ENCODE data around the gene KCNH8. TPM values are rescaled to one million over a fixed set of nuclear protein-coding genes. Genes with fewer than 3 reads are reported as not detected.

KCNH8 gene
- polyA plus RNA-seq, 3 donors: 0.03 TPM; not detected in 2

- H3K4me1 Mint-ChIP-seq: peaks cover 9% of the 10 kb centered on the region
- peaks cover 0 to 2% (median 0%) of the 10 kb centered on the region in 3 donors for H3K27me3 Mint-ChIP-seq (ENCODE audit: low read depth in 3 of 3)
- H3K27ac ChIP-seq (ENCODE audit: low read depth in 1 of 2, low read length in 2 of 2): no peak overlapping the region
- no peaks in the 10 kb centered on the region for H3K27me3 ChIP-seq (ENCODE audit: control insufficient read depth in 2 of 2, insufficient read depth in 2 of 2, low read length in 2 of 2)
- no peaks in the 10 kb centered on the region for H3K4me1 ChIP-seq (ENCODE audit: control insufficient read depth in 1 of 2, insufficient read depth in 2 of 2, low read length in 2 of 2)
- H3K36me3 Mint-ChIP-seq: no peaks in the 10 kb centered on the region
- H4K20me1 ChIP-seq (ENCODE audit: insufficient read depth, low read length): no peaks in the 10 kb centered on the region
- H2AFZ ChIP-seq (ENCODE audit: insufficient read depth, low read depth, low read length, poor library complexity, severe bottlenecking): no peak overlapping the region
- no peaks in the 10 kb centered on the region for H3K9me3 ChIP-seq (replicated peaks in 1 of 2; ENCODE audit: control insufficient read depth in 1 of 2, insufficient read depth in 1 of 2, low read length in 2 of 2)
- no peak overlapping the region for H3K4me2 ChIP-seq (replicated peaks; ENCODE audit: extremely low read depth, low read length, poor library complexity, severe bottlenecking)
- H3K36me3 ChIP-seq (replicated peaks in 1 of 2; ENCODE audit: control insufficient read depth in 1 of 2, insufficient read depth in 2 of 2, low read length in 2 of 2): no peaks in the 10 kb centered on the region
- DNase-seq: no peak
- H3K9ac ChIP-seq (ENCODE audit: insufficient read depth, low read length, poor library complexity, severe bottlenecking): no peak overlapping the region
- H3K4me3 Mint-ChIP-seq: no peak overlapping the region
- intact Hi-C loops (cut with micrococcal nuclease): no loop called here
- no peak for TF ChIP-seq CTCF (IDR thresholded peaks at IDR 0.05)
- WGBS (ENCODE audit: insufficient coverage): no CpG with 5 or more reads among the region's 1 CpG
- H3K27ac Mint-ChIP-seq: peak overlapping the region in 1 of 7 donors; percentile 50
- no peaks in the 10 kb centered on the region for H3K79me2 ChIP-seq (ENCODE audit: insufficient read depth, low read length)
- H3K4me3 ChIP-seq (replicated peaks in 1 of 3; ENCODE audit: low read depth in 2 of 3, low read length in 3 of 3): no peak overlapping the region
- H3K9me3 Mint-ChIP-seq: peaks cover 0 to 1% (median 0%) of the 10 kb centered on the region in 7 donors
These were observed 198.4 kb downstream of the KCNH8 start for GRCh38 chr3:19346759-19347158.

GRCh38 chr3:19347671-19348070, 199.4 kb downstream of the KCNH8 start:
- H3K4me1 Mint-ChIP-seq: peaks cover 9% of the 10 kb centered on the region
- Histone ChIP-seq H3K79me2 (ENCODE audit: insufficient read depth, low read length) (no peaks in the 10 kb centered on the region), H4K20me1 (ENCODE audit: insufficient read depth, low read length) (no peaks in the 10 kb centered on the region), H3K36me3 (replicated peaks in 1 of 2; ENCODE audit: control insufficient read depth in 1 of 2, insufficient read depth in 2 of 2, low read length in 2 of 2) (no peaks in the 10 kb centered on the region), H3K4me3 (replicated peaks in 1 of 3; ENCODE audit: low read depth in 2 of 3, low read length in 3 of 3) (no peak overlapping the region), H3K27me3 (ENCODE audit: control insufficient read depth in 2 of 2, insufficient read depth in 2 of 2, low read length in 2 of 2) (no peaks in the 10 kb centered on the region), H3K9me3 (replicated peaks in 1 of 2; ENCODE audit: control insufficient read depth in 1 of 2, insufficient read depth in 1 of 2, low read length in 2 of 2) (no peaks in the 10 kb centered on the region), H3K4me1 (ENCODE audit: control insufficient read depth in 1 of 2, insufficient read depth in 2 of 2, low read length in 2 of 2) (no peaks in the 10 kb centered on the region), H3K27ac (ENCODE audit: low read depth in 1 of 2, low read length in 2 of 2) (no peak overlapping the region), H3K4me2 (replicated peaks; ENCODE audit: extremely low read depth, low read length, poor library complexity, severe bottlenecking) (no peak overlapping the region), H3K9ac (ENCODE audit: insufficient read depth, low read length, poor library complexity, severe bottlenecking) (no peak overlapping the region), H2AFZ (ENCODE audit: insufficient read depth, low read depth, low read length, poor library complexity, severe bottlenecking) (peak overlapping the region; percentile 53)
- no peak overlapping the region for H3K4me3 Mint-ChIP-seq
- peaks cover 0 to 1% (median 0%) of the 10 kb centered on the region in 7 donors for H3K9me3 Mint-ChIP-seq
- H3K27me3 Mint-ChIP-seq (ENCODE audit: low read depth in 3 of 3): peaks cover 0 to 2% (median 0%) of the 10 kb centered on the region in 3 donors
- intact Hi-C loops (cut with micrococcal nuclease): no loop called here
- no peaks in the 10 kb centered on the region for H3K36me3 Mint-ChIP-seq
- H3K27ac Mint-ChIP-seq: no peak overlapping the region
- no peak for DNase-seq
- WGBS (ENCODE audit: insufficient coverage): 0% methylated on average over 3 of the region's 7 CpGs
- TF ChIP-seq CTCF (IDR thresholded peaks at IDR 0.05): no peak
